Chondrocyte (in vitro differentiated cells): ENCODE data around the gene CDH15. TPM values are rescaled to one million over a fixed set of nuclear protein-coding genes. Genes with fewer than 3 reads are reported as not detected.

Experiments used
- DNase-seq: peaks from one replicate; pipeline ENCODE4 v3.0.0; 2021; ENCODE audit warnings: mixed read lengths, low spot score
- H3K27ac Mint-ChIP-seq: one replicate; pipeline ENCODE4 v1.8.0; 2021; ENCODE audit warnings: mild to moderate bottlenecking, moderate library complexity, mixed read lengths; ENCODE audit not compliant: unreplicated experiment
- H3K27me3 Mint-ChIP-seq: 2 replicates; pipeline ENCODE4 v1.8.0; 2021; ENCODE audit warnings: low read depth, mixed read lengths
- H3K36me3 Mint-ChIP-seq: 2 replicates; pipeline ENCODE4 v1.8.0; 2021; ENCODE audit warnings: low read depth, mixed read lengths
- H3K4me1 Mint-ChIP-seq: 2 replicates; pipeline ENCODE4 v1.8.0; 2021; ENCODE audit warnings: low read depth, mild to moderate bottlenecking, mixed read lengths
- H3K4me3 Mint-ChIP-seq: one replicate; pipeline ENCODE4 v1.8.0; 2021; ENCODE audit warnings: mild to moderate bottlenecking, moderate library complexity, mixed read lengths; ENCODE audit not compliant: unreplicated experiment
- H3K9me3 Mint-ChIP-seq: 2 replicates; pipeline ENCODE4 v1.8.0; 2021; ENCODE audit warnings: low read depth, mixed read lengths
- total RNA-seq: library from RNA; stranded (reverse); gene quantifications from 3 replicates; pipeline ENCODE4 v1.2.1, GENCODE V29; 2021
- TF ChIP-seq, protein P1 (sequence below): fragments of 200-600 bp; sonication (generic); IDR thresholded peaks from 2 replicates; pipeline ENCODE4 v1.5.0; 2021; ENCODE audit warnings: antibody characterized with exemption, mild to moderate bottlenecking, moderate library complexity

Gene CDH15
- total RNA-seq, 1 donor from 2014 or later, result 0.20 TPM

DNA sequence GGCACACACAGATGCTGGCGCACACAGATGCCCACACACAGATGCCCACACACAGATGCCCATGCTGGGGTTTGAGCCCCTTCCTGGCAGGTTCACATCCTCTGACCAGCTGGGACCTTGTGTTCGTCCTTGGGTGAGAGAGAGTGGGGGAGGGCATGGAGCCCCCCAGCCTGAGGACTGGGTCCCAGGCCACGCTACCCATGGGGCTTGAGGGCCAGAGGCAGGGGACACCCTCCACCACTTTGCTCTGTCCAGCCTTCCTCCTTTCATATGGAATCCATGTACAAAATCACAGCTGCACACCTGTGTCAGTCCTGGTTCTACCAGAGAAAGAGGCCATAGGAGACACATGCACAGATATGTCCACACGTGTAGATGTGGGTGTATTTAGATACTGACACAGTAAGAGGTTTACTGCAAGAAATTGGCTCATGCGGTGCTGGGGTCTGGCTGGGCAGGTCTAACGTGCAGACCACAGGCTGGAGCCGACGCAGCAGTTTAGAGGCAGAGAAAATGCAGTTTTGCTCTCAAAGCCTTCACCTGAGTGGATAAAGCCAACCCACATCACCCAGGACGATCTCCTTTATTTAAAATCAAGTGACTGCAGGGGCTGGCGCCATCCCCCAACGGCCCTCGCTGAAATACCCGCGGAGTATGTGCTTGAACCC is 17.9 kb downstream of the CDH15 start:
- no peak overlapping the region for H3K27ac Mint-ChIP-seq
- H3K27me3 Mint-ChIP-seq, result no peaks in the 10 kb centered on the region
- no peaks in the 10 kb centered on the region for H3K9me3 Mint-ChIP-seq
- no peaks in the 10 kb centered on the region for H3K36me3 Mint-ChIP-seq
- TF ChIP-seq, protein P1, sequence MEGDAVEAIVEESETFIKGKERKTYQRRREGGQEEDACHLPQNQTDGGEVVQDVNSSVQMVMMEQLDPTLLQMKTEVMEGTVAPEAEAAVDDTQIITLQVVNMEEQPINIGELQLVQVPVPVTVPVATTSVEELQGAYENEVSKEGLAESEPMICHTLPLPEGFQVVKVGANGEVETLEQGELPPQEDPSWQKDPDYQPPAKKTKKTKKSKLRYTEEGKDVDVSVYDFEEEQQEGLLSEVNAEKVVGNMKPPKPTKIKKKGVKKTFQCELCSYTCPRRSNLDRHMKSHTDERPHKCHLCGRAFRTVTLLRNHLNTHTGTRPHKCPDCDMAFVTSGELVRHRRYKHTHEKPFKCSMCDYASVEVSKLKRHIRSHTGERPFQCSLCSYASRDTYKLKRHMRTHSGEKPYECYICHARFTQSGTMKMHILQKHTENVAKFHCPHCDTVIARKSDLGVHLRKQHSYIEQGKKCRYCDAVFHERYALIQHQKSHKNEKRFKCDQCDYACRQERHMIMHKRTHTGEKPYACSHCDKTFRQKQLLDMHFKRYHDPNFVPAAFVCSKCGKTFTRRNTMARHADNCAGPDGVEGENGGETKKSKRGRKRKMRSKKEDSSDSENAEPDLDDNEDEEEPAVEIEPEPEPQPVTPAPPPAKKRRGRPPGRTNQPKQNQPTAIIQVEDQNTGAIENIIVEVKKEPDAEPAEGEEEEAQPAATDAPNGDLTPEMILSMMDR, result no peak
- no peak overlapping the region for H3K4me3 Mint-ChIP-seq
- DNase-seq, result no peak
- no peaks in the 10 kb centered on the region for H3K4me1 Mint-ChIP-seq

DNA sequence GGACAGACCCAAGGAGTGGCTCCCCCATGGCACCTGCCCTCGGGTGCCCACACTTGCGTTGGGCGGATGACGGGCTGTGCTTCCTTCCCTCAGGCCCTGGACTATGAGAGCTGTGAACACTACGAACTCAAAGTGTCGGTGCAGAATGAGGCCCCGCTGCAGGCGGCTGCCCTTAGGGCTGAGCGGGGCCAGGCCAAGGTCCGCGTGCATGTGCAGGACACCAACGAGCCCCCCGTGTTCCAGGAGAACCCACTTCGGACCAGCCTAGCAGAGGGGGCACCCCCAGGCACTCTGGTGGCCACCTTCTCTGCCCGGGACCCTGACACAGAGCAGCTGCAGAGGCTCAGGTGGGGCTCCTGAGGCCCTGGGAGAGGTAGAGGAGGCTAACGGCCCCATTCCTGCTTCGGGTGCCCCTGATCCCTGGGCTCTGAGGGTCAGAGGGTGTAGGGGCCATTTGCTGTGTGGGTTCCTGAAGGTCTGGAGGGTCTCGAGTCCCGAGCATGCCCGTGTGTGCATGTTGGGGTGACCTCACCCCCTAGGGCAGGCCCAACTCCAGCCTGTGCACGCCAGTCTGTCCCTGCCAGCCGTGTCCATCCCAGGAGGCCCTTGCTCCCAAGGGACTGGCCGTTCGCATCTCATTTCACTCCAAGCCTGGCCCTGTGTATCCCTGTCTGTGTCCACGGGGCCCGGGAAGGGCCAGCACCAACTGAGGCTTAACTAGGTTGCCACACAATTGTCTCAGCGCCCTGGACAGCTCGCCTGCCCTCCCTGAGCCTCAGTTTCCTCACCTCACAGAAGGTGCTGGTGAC is 18.8 kb downstream of the CDH15 start:
- Mint-ChIP-seq H3K4me3 (no peak overlapping the region), H3K27me3 (no peaks in the 10 kb centered on the region), H3K27ac (no peak overlapping the region), H3K9me3 (no peaks in the 10 kb centered on the region), H3K4me1 (no peaks in the 10 kb centered on the region), H3K36me3 (no peaks in the 10 kb centered on the region)
- TF ChIP-seq, protein P1, result no peak
- no peak for DNase-seq

DNA sequence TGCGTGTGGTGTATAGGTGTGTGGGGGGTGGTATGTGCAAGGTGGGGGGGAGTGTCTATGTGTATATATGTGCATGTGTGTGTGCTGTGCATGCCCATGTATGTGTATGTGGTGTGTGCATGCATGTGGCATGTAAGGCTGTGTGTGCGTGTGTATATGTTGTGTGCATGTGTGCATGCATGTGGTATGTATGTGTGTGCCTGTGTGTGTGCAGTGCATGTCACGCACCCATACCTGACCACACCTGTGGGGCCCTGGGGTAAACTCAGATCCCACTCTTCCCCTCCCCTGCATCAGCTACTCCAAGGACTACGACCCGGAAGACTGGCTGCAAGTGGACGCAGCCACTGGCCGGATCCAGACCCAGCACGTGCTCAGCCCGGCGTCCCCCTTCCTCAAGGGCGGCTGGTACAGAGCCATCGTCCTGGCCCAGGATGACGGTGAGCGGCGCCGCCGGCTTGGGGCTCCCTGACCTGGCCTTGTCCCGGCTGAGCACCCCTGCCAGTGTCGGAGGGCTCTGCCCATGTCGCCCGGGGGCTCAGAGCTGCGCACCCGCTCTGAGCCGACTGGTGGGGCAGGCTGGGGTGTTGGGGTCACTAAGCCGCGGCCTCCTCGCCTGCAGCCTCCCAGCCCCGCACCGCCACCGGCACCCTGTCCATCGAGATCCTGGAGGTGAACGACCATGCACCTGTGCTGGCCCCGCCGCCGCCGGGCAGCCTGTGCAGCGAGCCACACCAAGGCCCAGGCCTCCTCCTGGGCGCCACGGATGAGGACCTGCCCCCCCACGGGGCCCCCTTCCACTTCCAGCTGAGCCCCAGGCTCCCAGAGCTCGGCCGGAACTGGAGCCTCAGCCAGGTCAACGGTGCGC is 19.7 kb downstream of the CDH15 start:
- H3K4me1 Mint-ChIP-seq, result no peaks in the 10 kb centered on the region
- H3K27me3 Mint-ChIP-seq, result no peaks in the 10 kb centered on the region
- no peak for DNase-seq
- no peak overlapping the region for H3K4me3 Mint-ChIP-seq
- TF ChIP-seq, protein P1, result no peak
- no peak overlapping the region for H3K27ac Mint-ChIP-seq
- H3K9me3 Mint-ChIP-seq, result no peaks in the 10 kb centered on the region
- no peaks in the 10 kb centered on the region for H3K36me3 Mint-ChIP-seq

DNA sequence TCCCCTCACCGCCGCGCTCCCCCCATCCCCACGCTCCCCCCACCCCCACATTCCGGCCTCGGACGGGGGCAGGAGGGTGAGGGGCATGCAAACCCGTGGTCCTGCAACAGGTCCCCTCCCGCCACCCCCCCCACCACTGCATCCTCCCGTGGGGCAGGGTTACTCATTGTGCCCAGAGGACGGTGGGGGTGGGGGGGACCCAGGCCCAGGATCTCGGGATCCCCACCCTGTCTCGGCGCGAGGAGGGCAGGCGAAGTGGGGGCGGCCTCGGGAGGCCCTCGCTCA is 20.3 kb downstream of the CDH15 start:
- H3K4me3 Mint-ChIP-seq, result no peak overlapping the region
- no peaks in the 10 kb centered on the region for H3K9me3 Mint-ChIP-seq
- TF ChIP-seq, protein P1, result no peak
- H3K36me3 Mint-ChIP-seq, result no peaks in the 10 kb centered on the region
- H3K27me3 Mint-ChIP-seq, result no peaks in the 10 kb centered on the region
- H3K27ac Mint-ChIP-seq, result no peak overlapping the region
- no peak for DNase-seq
- no peaks in the 10 kb centered on the region for H3K4me1 Mint-ChIP-seq
